Nephron (organoid): ENCODE results near the gene MFNG.

Source experiments
- H3K27ac Mint-ChIP-seq, 3 experiments: 2 replicates each; pipeline ENCODE4 v1.8.0; 2020; ENCODE audit warnings: mixed read lengths in 3 of 3, mild to moderate bottlenecking in 2 of 3, moderate library complexity in 1 of 3
- H3K27me3 Mint-ChIP-seq: 2 replicates; pipeline ENCODE4 v1.8.0; 2021; ENCODE audit warnings: low read depth, mild to moderate bottlenecking, moderate library complexity, mixed read lengths
- H3K36me3 Mint-ChIP-seq: 2 replicates; pipeline ENCODE4 v1.8.0; 2020; ENCODE audit warnings: low read depth, mixed read lengths
- H3K4me1 Mint-ChIP-seq: 2 replicates; pipeline ENCODE4 v1.8.0; 2020; ENCODE audit warnings: mixed read lengths
- H3K4me3 Mint-ChIP-seq, 3 experiments: 2 replicates each; pipeline ENCODE4 v1.8.0; 2020; ENCODE audit warnings: mild to moderate bottlenecking in 3 of 3, mixed read lengths in 3 of 3, moderate library complexity in 2 of 3
- H3K9me3 Mint-ChIP-seq: 2 replicates; pipeline ENCODE4 v1.8.0; 2020; ENCODE audit warnings: mixed read lengths
- CTCF ChIP-seq, 3 experiments: fragments of 200-600 bp; sonication (generic); IDR thresholded peaks; one replicate each; pipeline ENCODE4 v1.5.0; 2021; ENCODE audit warnings: antibody characterized with exemption in 3 of 3; ENCODE audit not compliant: unreplicated experiment in 3 of 3

The MFNG gene

GRCh38 chr22:37482244-37482643 is 3.9 kb downstream of the MFNG start:
- Mint-ChIP-seq H3K9me3 (no peaks in the 10 kb centered on the region), H3K4me1 (peaks cover 17% of the 10 kb centered on the region), H3K27me3 (peaks cover 39% of the 10 kb centered on the region), H3K36me3 (no peaks in the 10 kb centered on the region), H3K27ac (peak overlapping the region in 1 of 3 experiments; percentile 16), H3K4me3 (no peak overlapping the region)
- TF ChIP-seq CTCF (IDR thresholded peaks at IDR 0.05; ENCODE audit: unreplicated experiment in 3 of 3), result no peak

- Mint-ChIP-seq H3K4me3 (no peak overlapping the region), H3K4me1 (peaks cover 9% of the 10 kb centered on the region), H3K9me3 (no peaks in the 10 kb centered on the region), H3K36me3 (no peaks in the 10 kb centered on the region), H3K27me3 (peaks cover 35% of the 10 kb centered on the region), H3K27ac (peak overlapping the region in 1 of 3 experiments; percentile 44)
- TF ChIP-seq CTCF (IDR thresholded peaks at IDR 0.05; ENCODE audit: unreplicated experiment in 3 of 3), result no peak
These were observed 4.8 kb downstream of the MFNG start for GRCh38 chr22:37481347-37481907.

- H3K4me1 Mint-ChIP-seq, result peaks cover 9% of the 10 kb centered on the region
- TF ChIP-seq CTCF (IDR thresholded peaks at IDR 0.05; ENCODE audit: unreplicated experiment in 3 of 3), result no peak
- H3K36me3 Mint-ChIP-seq, result no peaks in the 10 kb centered on the region
- H3K27me3 Mint-ChIP-seq, result peaks cover 39% of the 10 kb centered on the region
- no peaks in the 10 kb centered on the region for H3K9me3 Mint-ChIP-seq
- no peak overlapping the region for H3K4me3 Mint-ChIP-seq
- H3K27ac Mint-ChIP-seq, result no peak overlapping the region
These were observed 5.5 kb downstream of the MFNG start for GRCh38 chr22:37480387-37481346.

- Mint-ChIP-seq H3K4me3 (no peak overlapping the region), H3K27ac (no peak overlapping the region), H3K9me3 (no peaks in the 10 kb centered on the region), H3K4me1 (peaks cover 9% of the 10 kb centered on the region), H3K36me3 (no peaks in the 10 kb centered on the region), H3K27me3 (peaks cover 39% of the 10 kb centered on the region)
- TF ChIP-seq CTCF (IDR thresholded peaks at IDR 0.05; ENCODE audit: unreplicated experiment in 3 of 3), result no peak
These were observed 7.0 kb downstream of the MFNG start for GRCh38 chr22:37479196-37479595.

- no peak overlapping the region for H3K27ac Mint-ChIP-seq
- TF ChIP-seq CTCF (IDR thresholded peaks at IDR 0.05; ENCODE audit: unreplicated experiment in 3 of 3), result no peak
- H3K4me3 Mint-ChIP-seq, result no peak overlapping the region
- no peaks in the 10 kb centered on the region for H3K4me1 Mint-ChIP-seq
- no peaks in the 10 kb centered on the region for H3K9me3 Mint-ChIP-seq
- H3K36me3 Mint-ChIP-seq, result no peaks in the 10 kb centered on the region
- peaks cover 23% of the 10 kb centered on the region for H3K27me3 Mint-ChIP-seq
These were observed 9.5 kb downstream of the MFNG start for GRCh38 chr22:37476389-37477329.
